SK-N-MC (cell line): ENCODE data around the gene NFIB.

Source experiments
- DNase-seq: peaks from one replicate; pipeline ENCODE4 v3.0.0-alpha.2; 2011; ENCODE audit warnings: low read depth, low spot score
- H3K27ac ChIP-seq: fragments of 200-600 bp; sonication (generic); 2 replicates; pipeline ENCODE4 v1.5.1; 2016; ENCODE audit warnings: mixed run types
- H3K36me3 ChIP-seq: fragments of 200-600 bp; sonication (generic); 2 replicates; pipeline ENCODE4 v1.6.1; 2017; ENCODE audit warnings: antibody characterized with exemption, low read length, mixed read lengths; ENCODE audit not compliant: insufficient read depth
- H3K4me3 ChIP-seq: fragments of 200-600 bp; sonication (generic); 2 replicates; pipeline ENCODE4 v1.5.1; 2016
- H3K9ac ChIP-seq: fragments of 200-600 bp; sonication (generic); 2 replicates; pipeline ENCODE4 v1.8.0; 2017; ENCODE audit warnings: mixed run types, mixed read lengths; ENCODE audit not compliant: insufficient read length
- H3K9me3 ChIP-seq: fragments of 200-600 bp; sonication (generic); 2 replicates; pipeline ENCODE4 v1.6.1; 2017; ENCODE audit warnings: low read depth, mild to moderate bottlenecking, antibody characterized with exemption, low read length, moderate library complexity, mixed read lengths
- EZH2 ChIP-seq: fragments of 200-600 bp; sonication (generic); IDR thresholded peaks from one replicate; pipeline ENCODE4 v1.6.1; 2017; ENCODE audit warnings: antibody characterized with exemption
- FOXP2 ChIP-seq: optimal IDR thresholded peaks from 2 replicates; pipeline ENCODE3; 2011; ENCODE audit warnings: mild to moderate bottlenecking, moderate library complexity; ENCODE audit not compliant: insufficient read depth; ENCODE audit errors: extremely low read length, control extremely low read depth
- POLR2AphosphoS5 ChIP-seq: IDR thresholded peaks from 2 replicates; pipeline ENCODE4 v1.6.1; 2012; ENCODE audit warnings: mild to moderate bottlenecking, low read depth, low read length, borderline replicate concordance

NFIB gene

DNA sequence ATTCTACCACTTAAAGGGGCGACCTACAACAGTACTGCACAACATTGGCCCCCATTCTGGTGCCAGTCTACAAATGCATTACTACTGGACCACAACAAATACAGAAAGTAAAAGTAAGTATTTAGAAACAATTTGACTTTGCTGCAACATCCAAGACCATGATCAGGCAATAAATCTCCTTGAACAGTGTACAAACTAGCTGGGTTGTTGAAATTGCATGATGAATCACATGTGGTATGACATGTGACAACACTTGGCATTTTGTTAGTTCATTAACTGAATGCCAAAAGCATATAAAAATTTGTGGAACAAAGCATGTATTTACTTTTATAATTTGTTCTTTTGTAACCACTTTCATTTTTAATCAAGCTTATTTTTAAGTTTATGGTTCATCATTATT, 270.5 kb downstream of the NFIB start:
- Histone ChIP-seq H3K4me3 (no peak overlapping the region), H3K36me3 (no peaks in the 10 kb centered on the region), H3K27ac (no peak overlapping the region), H3K9me3 (no peaks in the 10 kb centered on the region), H3K9ac (no peak overlapping the region)
- no peak for DNase-seq
- TF ChIP-seq FOXP2 (no peak), EZH2 (no peak), POLR2AphosphoS5 (no peak)

DNA sequence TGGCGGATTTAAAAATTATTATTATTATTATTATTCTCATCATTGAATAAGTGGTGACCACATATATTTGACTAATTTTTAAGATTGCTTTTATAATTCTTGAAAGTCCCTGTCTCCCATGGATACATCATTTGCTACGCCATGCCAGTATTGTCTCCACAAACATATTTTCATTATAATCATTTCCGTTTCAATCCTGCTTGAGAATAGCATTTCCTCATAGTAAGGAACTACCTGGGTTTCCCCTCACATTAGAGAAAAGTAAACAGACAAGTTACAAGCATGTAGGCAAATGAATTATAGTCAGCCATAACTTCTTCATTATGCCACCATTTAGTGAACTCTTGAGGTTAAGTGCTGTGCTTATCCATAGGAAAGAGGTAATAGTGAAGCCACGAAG, 276.6 kb downstream of the NFIB start:
- H3K36me3 ChIP-seq: no peaks in the 10 kb centered on the region
- no peak overlapping the region for H3K9ac ChIP-seq
- H3K9me3 ChIP-seq: no peaks in the 10 kb centered on the region
- H3K4me3 ChIP-seq: no peak overlapping the region
- TF ChIP-seq EZH2 (no peak), FOXP2 (no peak), POLR2AphosphoS5 (no peak)
- DNase-seq: no peak
- H3K27ac ChIP-seq: no peak overlapping the region

DNA sequence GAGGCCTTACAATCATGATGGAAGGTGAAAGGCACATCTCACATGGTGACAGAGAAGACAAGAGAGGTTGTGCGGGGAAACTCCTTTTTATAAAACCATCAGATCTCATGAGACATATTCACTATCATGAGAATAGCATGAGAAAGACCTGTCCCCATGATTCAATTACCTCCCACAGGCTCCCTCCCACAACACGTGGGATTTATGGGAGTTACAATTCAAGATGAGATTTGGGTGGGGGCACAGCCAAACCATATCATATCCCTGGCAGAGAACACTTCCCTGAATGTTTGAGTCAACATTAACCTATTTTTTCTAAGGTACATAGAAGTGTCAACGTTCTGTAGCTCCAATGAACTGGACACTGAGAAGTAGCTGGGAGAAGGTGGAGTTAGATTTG, 280.9 kb downstream of the NFIB start:
- Histone ChIP-seq H3K9ac (no peak overlapping the region), H3K27ac (no peak overlapping the region), H3K36me3 (no peaks in the 10 kb centered on the region), H3K4me3 (no peak overlapping the region), H3K9me3 (no peaks in the 10 kb centered on the region)
- no peak for DNase-seq
- TF ChIP-seq POLR2AphosphoS5 (no peak), FOXP2 (no peak), EZH2 (no peak)
